Stomach (tissue), 9 donors: ENCODE data around the gene SHISA4. TPM values are rescaled to one million over a fixed set of nuclear protein-coding genes. Genes with fewer than 3 reads are reported as not detected.

Experiments
- DNase-seq, 2 donors: peaks; one replicate each; pipeline versions ENCODE4 v3.0.0 to v3.0.0-alpha.2; 2013 to 2019
- H3K27ac ChIP-seq, 5 donors: fragments of 200-600 bp in 4 of 5; sonication (generic) in 4 of 5; one replicate each; pipeline ENCODE4 v1.5.1; 2013 to 2019; ENCODE audit warnings: mild to moderate bottlenecking in 1 of 5, moderate library complexity in 1 of 5
- H3K27me3 ChIP-seq, 3 donors: fragments of 200-600 bp; sonication (generic); one replicate each; pipeline ENCODE4 v1.5.1; 2017 to 2019; ENCODE audit warnings: mixed run types in 1 of 3
- H3K36me3 ChIP-seq, 4 donors: fragments of 200-600 bp; sonication (generic); 1 replicate in 3 of 4; 2 replicates in 1 of 4; pipeline ENCODE4 v1.5.1; 2016 to 2019
- H3K4me1 ChIP-seq, 4 donors: fragments of 200-600 bp; sonication (generic); one replicate each; pipeline ENCODE4 v1.5.1; 2016 to 2019
- H3K4me3 ChIP-seq, 4 donors: fragments of 200-600 bp; sonication (generic) in 3 of 4; one replicate each; pipeline ENCODE4 v1.5.1; 2016 to 2019; ENCODE audit warnings: mild to moderate bottlenecking in 1 of 4
- H3K9me3 ChIP-seq, 4 donors: fragments of 200-600 bp; sonication (generic); one replicate each; pipeline ENCODE4 v1.5.1; 2016 to 2019
- CTCF ChIP-seq, 7 experiments: fragments of 450-650 bp in 4 of 7; fragments of 200-600 bp in 3 of 7; sonication (generic) in 3 of 7; IDR thresholded peaks; one replicate each; pipeline ENCODE4 v1.5.1; 2016 to 2019; ENCODE audit warnings: antibody characterized with exemption in 7 of 7, control low read depth in 2 of 7, mild to moderate bottlenecking in 1 of 7
- EP300 ChIP-seq: sonication (generic); formaldehyde crosslinking; IDR thresholded peaks from one replicate; pipeline ENCODE4 v1.6.1; 2017; ENCODE audit warnings: antibody characterized with exemption
- POLR2A ChIP-seq, 4 donors: fragments of 450-650 bp; IDR thresholded peaks; one replicate each; pipeline ENCODE4 v1.6.1; 2016; ENCODE audit warnings: antibody characterized with exemption in 4 of 4, control low read depth in 2 of 4, mild to moderate bottlenecking in 1 of 4, moderate library complexity in 1 of 4
- POLR2AphosphoS5 ChIP-seq, 3 donors: sonication (generic); formaldehyde crosslinking; IDR thresholded peaks; one replicate each; pipeline ENCODE4 v1.6.1; 2016; ENCODE audit warnings: antibody characterized with exemption in 3 of 3
- WGBS, 5 donors: extraction: QIAGEN DNeasy Blood & Tissue Kit in 3 of 5; methylation state at CpG; one replicate each; pipeline versions ENCODE4 v1.1.5 to v1.1.7; 2013 to 2018; 5-methylcytosine and 5-hydroxymethylcytosine counted together
- intact Hi-C: fragments of 100-400 bp; cut with DNase I; formaldehyde crosslinking; loops from one replicate; pipeline ENCODE4 v1.15.1; 2023; ENCODE audit warnings: low total_unique reads
- polyA plus RNA-seq, 3 donors: library from polyadenylated mRNA; stranded (reverse); fragments of 200-250 nt; gene quantifications; one replicate each; pipeline ENCODE4 v1.2.3, GENCODE V29; 2013
- total RNA-seq, 5 donors: library from RNA; depleted of rRNA; stranded (reverse); fragments of >200 nt; gene quantifications; one replicate each; pipeline versions ENCODE4 v1.1.0 to v1.2.3, GENCODE V29; 2014 to 2016
- donor health status: healthy with polysubstance abuse.
- donor health status: Bipolar disorder and iron deficiency.
- donor health status: healthy.

The SHISA4 gene
- total and polyA plus RNA-seq, 8 donors = 0.87 to 33.3 (median 13.3) TPM

- H3K27ac ChIP-seq = peak overlapping the region in 4 of 5 donors; percentile 20 to 90 (median 27)
- no peak for DNase-seq
These were observed 33.4 kb downstream of the SHISA4 start for GRCh38 chr1:201921952-201922558.

GRCh38 chr1:201925301-201925567 is 36.5 kb downstream of the SHISA4 start:
- Histone ChIP-seq H3K4me1 (peaks cover 0 to 34% (median 12%) of the 10 kb centered on the region in 4 donors), H3K9me3 (no peaks in the 10 kb centered on the region), H3K36me3 (peaks cover 0 to 18% (median 8%) of the 10 kb centered on the region in 4 donors), H3K4me3 (no peak overlapping the region), H3K27ac (peak overlapping the region in 4 of 5 donors; percentile 38 to 73 (median 54)), H3K27me3 (no peaks in the 10 kb centered on the region)
- no peak for TF ChIP-seq POLR2AphosphoS5 (IDR thresholded peaks at IDR 0.05)
- TF ChIP-seq EP300 = no peak
- no peak for TF ChIP-seq POLR2A (IDR thresholded peaks at IDR 0.05)
- TF ChIP-seq CTCF (IDR thresholded peaks at IDR 0.05) = no peak
- intact Hi-C loops = no loop called here
- 73 to 86% (median 81%) methylated on average over 2 of the region's 2 CpGs for WGBS, 5 donors
- DNase-seq = no peak

More at GRCh38 chr1:201921952-201922558, 33.4 kb downstream of the SHISA4 start:
- peaks cover 0 to 60% (median 35%) of the 10 kb centered on the region in 4 donors for H3K4me1 ChIP-seq
- peaks cover 0 to 11% (median 2%) of the 10 kb centered on the region in 4 donors for H3K36me3 ChIP-seq
- no peaks in the 10 kb centered on the region for H3K9me3 ChIP-seq
- H3K27me3 ChIP-seq = no peaks in the 10 kb centered on the region
- intact Hi-C loops = no loop called here
- H3K4me3 ChIP-seq = no peak overlapping the region
- WGBS, 5 donors = 85 to 94% (median 90%) methylated on average over 3 of the region's 3 CpGs
- TF ChIP-seq CTCF (IDR thresholded peaks at IDR 0.05) (no peak), POLR2AphosphoS5 (IDR thresholded peaks at IDR 0.05) (no peak), EP300 (no peak), POLR2A (IDR thresholded peaks at IDR 0.05) (no peak)

GRCh38 chr1:201925981-201926645 is 37.4 kb downstream of the SHISA4 start:
- Histone ChIP-seq H3K4me3 (no peak overlapping the region), H3K36me3 (peaks cover 0 to 24% (median 5%) of the 10 kb centered on the region in 4 donors), H3K27ac (peak overlapping the region in 4 of 5 donors; percentile 38 to 73 (median 62)), H3K27me3 (no peaks in the 10 kb centered on the region), H3K9me3 (no peaks in the 10 kb centered on the region), H3K4me1 (peaks cover 0 to 37% (median 10%) of the 10 kb centered on the region in 4 donors)
- DNase-seq = peak in 1 of 2 donors; percentile 54
- intact Hi-C loops = no loop called here
- TF ChIP-seq POLR2A (IDR thresholded peaks at IDR 0.05) (no peak), POLR2AphosphoS5 (IDR thresholded peaks at IDR 0.05) (no peak), EP300 (no peak), CTCF (IDR thresholded peaks at IDR 0.05) (no peak)
- WGBS, 5 donors = 52 to 74% (median 68%) methylated on average over 5 of the region's 5 CpGs

GRCh38 chr1:201928266-201928665 is 39.6 kb downstream of the SHISA4 start:
- TF ChIP-seq EP300 = no peak
- TF ChIP-seq CTCF (IDR thresholded peaks at IDR 0.05) = no peak
- TF ChIP-seq POLR2AphosphoS5 (IDR thresholded peaks at IDR 0.05) = no peak
- no peak for TF ChIP-seq POLR2A (IDR thresholded peaks at IDR 0.05)
- Histone ChIP-seq H3K4me3 (no peak overlapping the region), H3K27me3 (no peaks in the 10 kb centered on the region), H3K9me3 (no peaks in the 10 kb centered on the region), H3K4me1 (peaks cover 0 to 38% (median 7%) of the 10 kb centered on the region in 4 donors), H3K36me3 (peaks cover 0 to 27% (median 5%) of the 10 kb centered on the region in 4 donors), H3K27ac (peak overlapping the region in 3 of 5 donors; percentile 14 to 73 (median 43))
- 74 to 83% (median 79%) methylated on average over 3 of the region's 3 CpGs for WGBS, 5 donors
- intact Hi-C loops = no loop called here
- DNase-seq = no peak
